Astrocyte of the spinal cord (primary cell): ENCODE data around the gene LACTBL1.

Experiments used
- DNase-seq: peaks from one replicate; pipeline ENCODE4 v3.0.0; 2011; ENCODE audit warnings: low read depth, low spot score
- H3K4me3 ChIP-seq: 2 replicates; pipeline ENCODE4 v1.5.1; 2011; ENCODE audit warnings: low read depth, mild to moderate bottlenecking, low read length, moderate library complexity
- in situ Hi-C: cut with HindIII; loops from 2 replicates; pipeline ENCODE4 v1.10.0; 2017; ENCODE audit warnings: low sequenced_read_pairs
- TF ChIP-seq, protein P1 (sequence below): IDR thresholded peaks from 2 replicates; pipeline ENCODE4 v1.5.1; 2012; ENCODE audit warnings: low read depth, mild to moderate bottlenecking, low read length, inconsistent platforms

Gene LACTBL1

DNA sequence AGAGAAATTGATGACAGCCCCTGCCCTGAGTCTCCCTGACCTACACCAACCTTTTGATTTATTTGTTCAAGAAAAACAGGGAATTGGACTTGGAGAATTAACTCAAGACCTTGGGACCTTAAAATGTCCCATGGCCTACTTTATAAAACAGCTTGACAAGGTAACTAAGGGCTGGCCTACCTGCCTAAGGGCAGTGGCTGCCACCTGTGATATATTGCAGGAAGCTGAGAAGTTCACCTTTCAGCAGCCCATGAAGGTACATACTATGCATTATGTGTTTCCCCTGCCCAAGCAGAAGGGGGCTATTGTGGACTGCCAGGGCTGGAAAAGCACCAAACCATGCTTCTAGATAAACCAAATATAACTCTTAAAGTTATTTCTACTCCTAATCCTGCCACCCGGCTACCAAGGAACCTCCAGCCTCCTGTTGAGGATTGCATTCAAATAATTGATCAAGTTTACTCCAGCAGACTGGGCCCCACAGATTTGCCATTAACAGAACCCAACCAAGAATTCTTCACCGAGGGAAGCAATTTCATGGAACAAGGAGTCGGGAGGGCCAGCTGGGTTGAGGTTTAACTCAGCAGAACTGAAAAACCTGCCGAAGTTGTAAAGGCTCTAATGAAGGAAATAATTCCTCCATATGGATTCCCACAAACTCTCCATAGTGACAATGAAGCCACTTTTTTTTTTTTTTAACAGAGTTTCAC, 28.2 kb downstream of the LACTBL1 start:
- in situ Hi-C loops: no loop called here
- TF ChIP-seq, protein P1, sequence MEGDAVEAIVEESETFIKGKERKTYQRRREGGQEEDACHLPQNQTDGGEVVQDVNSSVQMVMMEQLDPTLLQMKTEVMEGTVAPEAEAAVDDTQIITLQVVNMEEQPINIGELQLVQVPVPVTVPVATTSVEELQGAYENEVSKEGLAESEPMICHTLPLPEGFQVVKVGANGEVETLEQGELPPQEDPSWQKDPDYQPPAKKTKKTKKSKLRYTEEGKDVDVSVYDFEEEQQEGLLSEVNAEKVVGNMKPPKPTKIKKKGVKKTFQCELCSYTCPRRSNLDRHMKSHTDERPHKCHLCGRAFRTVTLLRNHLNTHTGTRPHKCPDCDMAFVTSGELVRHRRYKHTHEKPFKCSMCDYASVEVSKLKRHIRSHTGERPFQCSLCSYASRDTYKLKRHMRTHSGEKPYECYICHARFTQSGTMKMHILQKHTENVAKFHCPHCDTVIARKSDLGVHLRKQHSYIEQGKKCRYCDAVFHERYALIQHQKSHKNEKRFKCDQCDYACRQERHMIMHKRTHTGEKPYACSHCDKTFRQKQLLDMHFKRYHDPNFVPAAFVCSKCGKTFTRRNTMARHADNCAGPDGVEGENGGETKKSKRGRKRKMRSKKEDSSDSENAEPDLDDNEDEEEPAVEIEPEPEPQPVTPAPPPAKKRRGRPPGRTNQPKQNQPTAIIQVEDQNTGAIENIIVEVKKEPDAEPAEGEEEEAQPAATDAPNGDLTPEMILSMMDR: no peak
- no peak overlapping the region for H3K4me3 ChIP-seq
- no peak for DNase-seq

DNA sequence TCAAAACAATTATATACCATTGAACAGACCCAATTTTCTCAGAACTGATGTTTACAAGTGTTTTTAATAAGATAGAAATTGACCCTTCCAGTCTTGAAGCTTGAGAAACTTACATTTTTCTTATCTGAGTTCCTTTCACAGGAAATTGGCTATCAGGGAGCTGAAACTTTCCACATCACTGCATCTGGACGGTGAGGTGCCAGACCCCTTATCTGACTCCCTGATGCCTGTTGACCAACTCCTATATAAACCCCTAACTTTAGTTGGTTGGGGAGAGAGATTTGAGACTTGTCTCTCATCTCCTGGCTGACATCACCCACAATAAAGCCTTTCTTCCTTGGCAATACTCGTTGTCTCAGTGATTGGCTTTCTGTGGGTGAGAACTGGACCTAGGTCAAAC, 31.4 kb downstream of the LACTBL1 start:
- DNase-seq: no peak
- in situ Hi-C loops: no loop called here
- TF ChIP-seq, protein P1: no peak
- no peak overlapping the region for H3K4me3 ChIP-seq

DNA sequence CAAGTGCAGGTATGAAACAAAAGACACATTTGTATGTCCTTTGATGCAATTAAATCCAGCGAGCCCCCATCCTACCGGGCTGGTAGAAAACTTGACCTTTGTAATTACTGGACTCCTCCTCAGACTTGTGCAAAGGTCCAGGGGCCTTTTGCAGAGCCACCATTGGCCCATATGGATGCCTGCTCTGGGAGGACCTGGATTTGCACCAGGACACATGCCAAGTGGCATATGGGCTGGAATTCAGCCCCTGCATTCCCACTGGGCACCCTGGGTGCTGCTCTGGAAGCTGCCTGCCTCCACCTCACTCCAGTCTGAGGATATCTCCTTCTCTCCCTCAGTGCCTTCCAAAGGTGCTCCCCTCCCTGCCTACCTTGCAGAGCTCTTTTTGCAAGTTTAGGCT, 36.0 kb downstream of the LACTBL1 start:
- TF ChIP-seq, protein P1: no peak
- in situ Hi-C loops: no loop called here

DNA sequence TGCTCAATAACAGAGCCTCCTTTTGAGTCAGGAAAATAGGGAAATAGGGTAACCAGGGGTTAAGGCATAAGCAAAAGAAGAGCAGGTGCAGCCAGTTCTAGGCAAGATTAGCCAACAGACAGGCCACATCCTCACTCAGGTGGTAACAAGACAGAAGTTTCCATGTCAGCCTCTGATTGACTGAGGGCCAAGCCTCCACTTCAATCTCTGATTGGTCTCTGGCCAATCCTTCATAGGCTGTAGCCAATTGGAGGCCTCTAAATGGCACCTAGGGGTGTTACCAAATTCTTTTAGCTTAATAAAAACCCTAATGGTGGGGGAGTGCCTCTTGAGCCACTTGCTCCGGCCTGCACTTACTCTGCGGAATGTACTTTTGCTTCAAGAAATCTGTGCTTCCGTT, 37.2 kb downstream of the LACTBL1 start:
- in situ Hi-C loops: no loop called here
- DNase-seq: no peak
- no peak overlapping the region for H3K4me3 ChIP-seq
- TF ChIP-seq, protein P1: no peak

More for the DNA sequence above, 36.0 kb downstream of the LACTBL1 start:
- H3K4me3 ChIP-seq: no peak overlapping the region
- DNase-seq: no peak

DNA sequence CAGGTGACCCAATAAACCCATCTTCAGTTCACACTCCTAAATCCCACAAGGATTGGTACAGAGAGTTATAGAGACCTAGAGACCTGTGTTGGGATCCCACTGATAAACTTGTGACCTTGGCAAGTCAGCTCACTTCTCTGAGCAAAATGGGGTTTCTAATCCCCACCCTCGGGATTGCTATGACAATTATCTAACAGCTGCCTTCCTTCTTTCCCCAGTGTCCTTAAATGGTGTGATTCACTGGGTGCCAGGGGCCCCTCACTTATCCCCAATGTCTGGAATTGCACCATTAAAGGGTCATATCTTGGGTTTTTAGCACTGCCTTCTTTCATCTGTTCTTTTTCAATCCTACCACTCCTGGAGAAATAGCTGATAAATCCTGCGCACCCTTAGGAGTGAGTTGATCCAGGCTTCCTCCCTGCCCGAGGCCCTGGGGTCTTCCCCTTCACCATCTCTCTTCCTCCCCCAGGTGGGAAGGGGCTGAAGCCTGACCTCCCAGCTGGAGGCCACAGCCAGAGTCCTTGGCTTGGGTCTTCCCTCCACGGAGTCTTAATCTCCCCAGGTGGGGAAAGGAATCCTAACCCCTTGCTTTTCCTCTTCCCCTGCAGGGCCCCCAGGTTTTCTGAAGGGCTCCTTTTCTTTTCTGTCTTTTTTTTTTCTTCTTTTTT, 39.7 kb downstream of the LACTBL1 start:
- no peak overlapping the region for H3K4me3 ChIP-seq
- in situ Hi-C loops: no loop called here
- no peak for DNase-seq
- TF ChIP-seq, protein P1: no peak

DNA sequence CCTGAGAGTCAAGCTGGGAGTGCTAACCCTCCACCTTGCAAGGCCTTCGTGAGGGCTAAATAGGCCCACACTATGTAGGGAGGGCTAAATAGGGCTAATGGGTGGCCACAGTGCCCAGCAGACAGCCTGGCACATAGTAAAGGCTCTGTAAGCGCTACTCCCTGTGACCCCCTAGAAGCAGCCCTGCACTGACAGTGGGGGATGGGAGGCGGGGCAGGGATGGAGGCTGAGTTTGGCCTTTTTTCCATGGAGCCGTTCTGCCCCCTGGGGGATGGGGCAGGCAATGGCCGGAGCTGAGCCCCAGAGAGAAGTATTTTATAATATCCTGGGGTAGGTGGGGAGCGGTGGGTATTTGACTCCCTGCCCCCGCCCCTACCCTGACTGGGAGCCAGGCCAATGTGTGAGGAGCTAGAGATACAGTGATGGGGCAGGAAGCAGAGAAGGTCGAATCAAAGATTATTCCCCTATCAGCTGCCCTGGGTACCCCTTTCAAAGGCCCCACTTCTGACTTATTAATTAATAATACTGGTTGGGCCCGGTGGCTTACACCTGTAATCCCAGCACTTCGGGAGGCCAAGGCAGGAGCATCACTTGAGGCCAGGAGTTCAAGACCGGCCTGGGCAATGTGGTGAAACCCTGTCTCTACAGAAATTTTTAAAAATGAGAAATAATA, 42.3 kb downstream of the LACTBL1 start:
- TF ChIP-seq, protein P1: peak; percentile 92
- DNase-seq: peak; percentile 24
- in situ Hi-C loops: no loop called here
- H3K4me3 ChIP-seq: no peak overlapping the region
